GM19239 (cell line): Measurements from ENCODE around the gene PELI3.

Experiments
- DNase-seq: peaks from one replicate; pipeline ENCODE4 v3.0.0; 2011; ENCODE audit warnings: low spot score; ENCODE audit not compliant: insufficient read length
- FAIRE-seq: peaks from 2 replicates; lab custom pipeline; 2011; peaks lifted over from hg19 to GRCh38; lab: Jason Lieb, UNC

Gene PELI3

DNA sequence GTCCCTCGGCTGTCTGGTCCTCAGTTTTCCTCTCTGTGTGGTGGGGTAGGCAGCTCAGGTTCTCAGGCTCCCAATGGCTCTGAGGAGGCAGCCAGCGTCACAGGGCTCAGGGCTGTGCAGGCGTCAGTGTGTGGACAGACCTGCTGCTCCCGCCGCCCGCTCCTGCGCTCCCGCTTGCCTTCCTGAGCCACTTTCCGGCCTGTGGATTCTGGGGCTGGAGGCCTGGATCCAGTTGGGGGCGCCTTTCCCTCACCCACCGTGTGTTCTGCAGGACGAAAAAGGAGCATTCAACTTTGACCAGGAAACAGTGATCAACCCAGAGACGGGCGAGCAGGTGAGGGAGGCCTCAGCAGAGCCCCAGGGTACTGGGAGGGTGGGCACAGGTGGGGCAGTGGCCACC is 28.2 kb downstream of the PELI3 start:
- FAIRE-seq (no peak), DNase-seq (no peak)

- FAIRE-seq = no peak
- no peak for DNase-seq
Observed at GRCh38 chr11:66495401-66495854, 28.7 kb downstream of the PELI3 start.

- DNase-seq (no peak), FAIRE-seq (no peak)
Observed at GRCh38 chr11:66497206-66497605, 30.5 kb downstream of the PELI3 start.

DNA sequence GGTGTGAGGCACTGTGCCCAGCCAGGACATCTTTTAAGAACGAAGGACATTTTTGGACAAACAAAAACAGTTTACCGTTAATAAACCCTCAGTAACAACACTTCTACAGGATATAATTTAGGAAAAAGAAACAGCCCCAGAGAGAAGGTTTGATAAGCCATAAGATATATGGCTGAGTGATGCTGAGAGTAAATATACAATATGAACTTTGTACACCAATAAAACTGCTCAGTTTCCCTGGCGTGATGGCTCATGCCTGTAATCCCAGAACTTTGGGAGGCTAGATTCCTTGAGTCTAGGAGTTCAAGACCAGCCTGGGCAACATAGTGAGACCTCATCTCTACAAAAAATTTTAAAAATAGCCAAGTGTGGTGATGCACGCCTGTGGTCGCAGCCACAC is 31.8 kb downstream of the PELI3 start:
- DNase-seq (no peak), FAIRE-seq (no peak)

- DNase-seq = no peak
- no peak for FAIRE-seq
Observed at GRCh38 chr11:66505276-66505816, 38.6 kb downstream of the PELI3 start.

DNA sequence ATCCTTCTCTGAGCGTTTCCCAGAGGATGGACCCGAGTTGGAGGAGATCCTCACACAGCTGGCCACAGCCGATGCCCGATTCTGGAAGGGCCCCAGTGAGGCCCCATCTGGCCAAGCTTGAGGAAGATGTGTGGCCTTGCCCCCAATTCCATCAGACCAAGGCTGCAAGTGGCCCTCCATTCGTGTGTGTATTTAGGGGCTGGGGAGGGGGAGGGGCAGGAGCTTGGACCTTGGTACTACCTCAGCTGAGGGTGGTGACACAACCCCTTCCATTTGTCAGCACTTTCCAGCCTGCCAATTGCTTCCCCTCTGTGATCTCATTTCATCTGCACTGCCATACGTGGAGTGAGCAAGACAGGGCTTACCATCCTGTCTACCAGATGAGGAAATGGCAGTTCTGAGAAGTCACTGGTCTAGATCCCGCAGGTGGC is 42.4 kb downstream of the PELI3 start:
- no peak for DNase-seq
- FAIRE-seq = no peak

GRCh38 chr11:66510271-66510989 is 43.7 kb downstream of the PELI3 start, which contains the start of gene BBS1:
TSS of gene BBS1 (plus strand) at chr11:66510635. CDS start at chr11:66510660, 25 bp downstream.
- DNase-seq = peak; percentile 91
- FAIRE-seq = peak; percentile 92

- no peak for DNase-seq
- no peak for FAIRE-seq
Observed at GRCh38 chr11:66510990-66511339, 44.3 kb downstream of the PELI3 start.

DNA sequence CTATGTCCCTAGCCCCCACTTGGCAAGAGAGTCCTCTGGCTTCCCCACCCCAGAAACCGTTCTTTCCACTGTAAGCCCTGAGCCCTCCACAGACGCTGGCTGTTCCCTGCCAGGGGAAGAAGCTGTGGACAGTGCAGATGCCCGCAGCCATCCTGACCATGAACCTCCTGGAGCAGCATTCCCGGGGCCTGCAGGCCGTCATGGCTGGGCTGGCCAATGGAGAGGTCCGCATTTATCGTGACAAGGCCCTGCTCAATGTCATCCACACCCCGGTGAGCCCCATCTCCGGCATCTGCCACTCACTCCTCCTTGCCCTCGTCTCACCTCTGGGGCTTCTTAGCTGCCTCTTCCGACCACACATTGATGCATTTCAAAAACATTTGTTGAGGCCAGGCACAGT is 56.9 kb downstream of the PELI3 start:
- FAIRE-seq (no peak), DNase-seq (no peak)

DNA sequence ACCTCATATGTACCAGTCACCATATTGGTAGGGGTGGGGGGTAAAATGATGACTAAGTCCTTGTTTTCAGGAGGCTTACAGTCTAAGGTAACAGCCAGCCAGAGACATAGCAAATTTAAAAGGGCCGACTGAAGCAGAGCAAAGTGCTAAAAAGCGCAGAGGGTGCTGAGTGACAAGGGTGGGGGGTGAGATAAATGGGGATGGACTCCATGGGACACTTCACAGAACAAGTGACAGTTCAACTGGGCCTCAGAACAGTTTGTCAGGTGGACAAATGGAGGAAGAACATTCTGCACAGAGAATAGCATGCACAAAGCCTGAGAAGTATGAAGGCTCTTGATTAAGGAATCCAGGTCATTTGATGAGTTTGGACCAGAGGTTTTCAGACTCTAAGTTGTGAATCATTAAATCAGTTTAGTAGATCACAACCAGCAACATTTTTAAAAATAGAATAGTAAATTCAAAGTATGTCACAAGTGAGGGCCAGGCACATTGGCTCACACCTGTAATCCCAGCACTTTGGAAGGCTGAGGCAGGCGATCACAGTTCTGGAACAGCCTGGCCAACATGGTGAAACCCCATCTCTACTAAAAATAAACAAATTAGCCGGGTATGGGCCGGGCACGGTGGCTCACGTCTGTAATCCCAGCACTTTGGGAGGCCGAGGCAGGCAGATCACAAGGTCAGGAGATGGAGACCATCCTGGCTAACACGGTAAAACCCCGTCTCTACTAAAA is 57.8 kb downstream of the PELI3 start:
- no peak for FAIRE-seq
- no peak for DNase-seq
